HCT116 (cell line): ENCODE measurements around the gene TIMM50. TPM values are rescaled to one million over a fixed set of nuclear protein-coding genes. Genes with fewer than 3 reads are reported as not detected.

Source experiments
- ATAC-seq: fragments of 200-7000 bp; cut with Tn5 transposase; 2 replicates; pipeline ENCODE4 v1.9.1; 2020; ENCODE audit warnings: mild to moderate bottlenecking, moderate library complexity
- BruUV-seq: library from RNA; stranded (reverse); fragments of 400-500 nt; replicated peaks from 2 replicates; lab custom pipeline; 2021; lab: Mats Ljungman, UMichigan
- CTCF ChIA-PET: fragments of 300-600 bp; sonication (Branson Sonifier 250); formaldehyde crosslinking; loops from one replicate; lab custom pipeline; 2021; ENCODE audit warnings: antibody characterized with exemption; lab: Charles Lee
- POLR2A ChIA-PET: fragments of 300-600, 350-600 bp; sonication (Branson Sonifier 250); formaldehyde crosslinking; loops from one replicate; lab custom pipeline; 2021; ENCODE audit warnings: antibody characterized with exemption; lab: Charles Lee
- RAD21 ChIA-PET, 2 experiments: fragments of 300-600 bp; sonication (Branson Sonifier 250); formaldehyde crosslinking; loops; one replicate each; lab custom pipeline; 2023; ENCODE audit warnings: low total read pairs in 2 of 2; ENCODE audit not compliant: uncharacterized antibody in 2 of 2, unreplicated experiment in 2 of 2, low non-redundant PET in 1 of 2; lab: Charles Lee
- DNase-seq: peaks from one replicate; pipeline ENCODE4 v3.0.0-alpha.2; 2010; ENCODE audit warnings: low read depth, low spot score
- H2AFZ ChIP-seq: fragments of 200-600 bp; shearing (Covaris generic), sonication (generic); 2 replicates; pipeline ENCODE4 v1.6.1; 2017; ENCODE audit warnings: low read depth, mixed run types, mixed read lengths, antibody characterized with exemption, low read length; ENCODE audit not compliant: poor library complexity, severe bottlenecking
- H3K27ac ChIP-seq: 2 replicates; pipeline ENCODE4 v1.5.1; 2012; ENCODE audit warnings: low read depth, low read length
- H3K27me3 ChIP-seq: fragments of 200-600 bp; sonication (generic); 2 replicates; pipeline ENCODE4 v1.6.1; 2016; ENCODE audit warnings: mixed run types, low read length, mixed read lengths; ENCODE audit not compliant: insufficient read depth
- H3K36me3 ChIP-seq, 2 experiments: fragments of 200-500 bp in 1 of 2; fragments of 200-600 bp in 1 of 2; sonication (Bioruptor generic) in 1 of 2; sonication (generic) in 1 of 2; 2 replicates each; pipeline versions ENCODE4 v1.5.1 to v1.6.1; 2014 to 2016; ENCODE audit warnings: low read length in 2 of 2, inconsistent platforms in 1 of 2, mixed read lengths in 1 of 2, mixed run types in 1 of 2; ENCODE audit not compliant: insufficient read depth in 2 of 2, control insufficient read depth in 1 of 2
- H3K4me1 ChIP-seq, 2 experiments: fragments of 200-600 bp in 1 of 2; sonication (generic) in 1 of 2; 2 replicates each; pipeline versions ENCODE4 v1.5.1 to v1.6.1; 2012 to 2017; ENCODE audit warnings: low read length in 2 of 2, inconsistent platforms in 1 of 2, mild to moderate bottlenecking in 1 of 2, mixed read lengths in 1 of 2, mixed run types in 1 of 2, moderate library complexity in 1 of 2; ENCODE audit not compliant: insufficient read depth in 2 of 2, control insufficient read depth in 1 of 2
- H3K4me2 ChIP-seq: fragments of 200-600 bp; sonication (generic); 2 replicates; pipeline ENCODE4 v1.6.1; 2017; ENCODE audit warnings: mixed run types, low read length, mixed read lengths
- H3K4me3 ChIP-seq, 2 experiments: fragments of 200-600 bp in 1 of 2; sonication (generic) in 1 of 2; replicated peaks in 1 of 2; 2 replicates each; pipeline ENCODE4 v1.5.1; 2011 to 2016; ENCODE audit warnings: low read length in 2 of 2, control low read depth in 1 of 2, low read depth in 1 of 2, mild to moderate bottlenecking in 1 of 2, mixed read lengths in 1 of 2, mixed run types in 1 of 2
- H3K79me2 ChIP-seq: fragments of 200-600 bp; sonication (generic); 2 replicates; pipeline ENCODE4 v1.6.1; 2017; ENCODE audit warnings: mild to moderate bottlenecking, mixed run types, low read length, moderate library complexity, mixed read lengths; ENCODE audit not compliant: insufficient read depth
- H3K9ac ChIP-seq: fragments of 200-600 bp; sonication (generic); 2 replicates; pipeline ENCODE4 v1.6.1; 2016; ENCODE audit warnings: low read length, mixed read lengths
- H3K9me2 ChIP-seq: fragments of 200-600 bp; sonication (generic), shearing (Covaris generic); 2 replicates; pipeline ENCODE4 v1.6.1; 2017; ENCODE audit warnings: mixed run types, mild to moderate bottlenecking, moderate library complexity; ENCODE audit not compliant: insufficient read depth
- H3K9me3 ChIP-seq, 2 experiments: fragments of 200-500 bp in 1 of 2; fragments of 200-600 bp in 1 of 2; sonication (Bioruptor generic) in 1 of 2; sonication (generic) in 1 of 2; 2 replicates each; pipeline ENCODE4 v1.6.1; 2014 to 2017; ENCODE audit warnings: low read length in 2 of 2, mixed read lengths in 2 of 2, inconsistent platforms in 1 of 2, low read depth in 1 of 2, mild to moderate bottlenecking in 1 of 2, mixed run types in 1 of 2, moderate library complexity in 1 of 2; ENCODE audit not compliant: control insufficient read depth in 1 of 2, insufficient read depth in 1 of 2
- H4K20me1 ChIP-seq: fragments of 200-600 bp; sonication (generic), shearing (Covaris generic); 2 replicates; pipeline ENCODE4 v1.6.1; 2017; ENCODE audit warnings: mixed run types, mild to moderate bottlenecking, moderate library complexity; ENCODE audit not compliant: insufficient read depth
- CBX3 ChIP-seq: IDR thresholded peaks from 2 replicates; pipeline ENCODE4 v1.6.1; 2012; ENCODE audit warnings: low read depth
- CEBPB ChIP-seq: IDR thresholded peaks from 2 replicates; pipeline ENCODE4 v1.6.1; 2012; ENCODE audit warnings: low read depth
- ELF1 ChIP-seq: IDR thresholded peaks from 2 replicates; pipeline ENCODE4 v1.6.1; 2012; ENCODE audit warnings: low read depth, borderline replicate concordance
- EZH2phosphoT487 ChIP-seq: fragments of 200-600 bp; IDR thresholded peaks from 2 replicates; pipeline ENCODE4 v1.6.1; 2018; ENCODE audit warnings: antibody characterized with exemption, borderline replicate concordance
- FOSL1 ChIP-seq: IDR thresholded peaks from 2 replicates; pipeline ENCODE4 v1.6.1; 2012; ENCODE audit warnings: low read depth
- MAX ChIP-seq: IDR thresholded peaks from 2 replicates; pipeline ENCODE4 v1.6.1; 2012
- POLR2A ChIP-seq: IDR thresholded peaks from 2 replicates; pipeline ENCODE4 v1.7.0; 2011; ENCODE audit warnings: borderline replicate concordance; ENCODE audit not compliant: insufficient read depth, insufficient read length; ENCODE audit errors: extremely low read depth
- SIN3A ChIP-seq: IDR thresholded peaks from 2 replicates; pipeline ENCODE4 v1.6.1; 2012; ENCODE audit warnings: low read depth
- SRF ChIP-seq: IDR thresholded peaks from 2 replicates; pipeline ENCODE4 v1.6.1; 2012; ENCODE audit warnings: low read depth
- YY1 ChIP-seq: IDR thresholded peaks from 2 replicates; pipeline ENCODE4 v1.6.1; 2011; ENCODE audit warnings: low read length, low read depth, moderate library complexity, mild to moderate bottlenecking; ENCODE audit not compliant: insufficient replicate concordance; ENCODE audit errors: extremely low read depth
- intact Hi-C: fragments of 100-400 bp; cut with micrococcal nuclease; formaldehyde crosslinking; loops from 2 replicates; pipeline ENCODE4 v1.10.0; 2022
- total RNA-seq: library from RNA; stranded (reverse); gene quantifications from one replicate; pipeline ENCODE4 v1.2.1, GENCODE V29; 2021; ENCODE audit not compliant: unreplicated experiment
- TF ChIP-seq, protein P1 (sequence below), 3 experiments: fragments of 200-600 bp in 1 of 3; sonication (generic) in 1 of 3; IDR thresholded peaks in 2 of 3; conservative IDR thresholded peaks in 1 of 3; 2 replicates each; pipeline ENCODE4 v1.5.1; 2012 to 2017; ENCODE audit warnings: low read depth in 2 of 3, low read length in 2 of 3, antibody characterized with exemption in 1 of 3, borderline replicate concordance in 1 of 3, control low read depth in 1 of 3, mild to moderate bottlenecking in 1 of 3, mixed read lengths in 1 of 3, mixed run types in 1 of 3, moderate library complexity in 1 of 3; ENCODE audit not compliant: insufficient read depth in 1 of 3
- TF ChIP-seq, protein P2 (sequence below): IDR thresholded peaks from 2 replicates; pipeline ENCODE4 v1.6.1; 2012; ENCODE audit warnings: low read depth

TIMM50 gene
- total RNA-seq, 1 experiment from 2014 or later, result 111 TPM

- no peak overlapping the region for H3K4me2 ChIP-seq
- BruUV-seq, result no TSS peak
Observed at GRCh38 chr19:39515551-39516191, 35.0 kb downstream of the TIMM50 start.

More at GRCh38 chr19:39515551-39516191, 35.0 kb downstream of the TIMM50 start:
- TF ChIP-seq POLR2A (no peak), MAX (no peak), SIN3A (no peak), CEBPB (no peak), SRF (no peak), FOSL1 (no peak), ELF1 (no peak), YY1 (no peak), EZH2phosphoT487 (no peak), CBX3 (no peak)
- TF ChIP-seq, protein P1, sequence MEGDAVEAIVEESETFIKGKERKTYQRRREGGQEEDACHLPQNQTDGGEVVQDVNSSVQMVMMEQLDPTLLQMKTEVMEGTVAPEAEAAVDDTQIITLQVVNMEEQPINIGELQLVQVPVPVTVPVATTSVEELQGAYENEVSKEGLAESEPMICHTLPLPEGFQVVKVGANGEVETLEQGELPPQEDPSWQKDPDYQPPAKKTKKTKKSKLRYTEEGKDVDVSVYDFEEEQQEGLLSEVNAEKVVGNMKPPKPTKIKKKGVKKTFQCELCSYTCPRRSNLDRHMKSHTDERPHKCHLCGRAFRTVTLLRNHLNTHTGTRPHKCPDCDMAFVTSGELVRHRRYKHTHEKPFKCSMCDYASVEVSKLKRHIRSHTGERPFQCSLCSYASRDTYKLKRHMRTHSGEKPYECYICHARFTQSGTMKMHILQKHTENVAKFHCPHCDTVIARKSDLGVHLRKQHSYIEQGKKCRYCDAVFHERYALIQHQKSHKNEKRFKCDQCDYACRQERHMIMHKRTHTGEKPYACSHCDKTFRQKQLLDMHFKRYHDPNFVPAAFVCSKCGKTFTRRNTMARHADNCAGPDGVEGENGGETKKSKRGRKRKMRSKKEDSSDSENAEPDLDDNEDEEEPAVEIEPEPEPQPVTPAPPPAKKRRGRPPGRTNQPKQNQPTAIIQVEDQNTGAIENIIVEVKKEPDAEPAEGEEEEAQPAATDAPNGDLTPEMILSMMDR (IDR thresholded peaks at IDR 0.05 in 2 of 3, conservative IDR thresholded peaks at IDR 0.05 in 1 of 3; ENCODE audit: borderline replicate concordance in 1 of 3, insufficient read depth in 1 of 3, low read depth in 2 of 3, low read length in 2 of 3), result no peak
- TF ChIP-seq, protein P2, sequence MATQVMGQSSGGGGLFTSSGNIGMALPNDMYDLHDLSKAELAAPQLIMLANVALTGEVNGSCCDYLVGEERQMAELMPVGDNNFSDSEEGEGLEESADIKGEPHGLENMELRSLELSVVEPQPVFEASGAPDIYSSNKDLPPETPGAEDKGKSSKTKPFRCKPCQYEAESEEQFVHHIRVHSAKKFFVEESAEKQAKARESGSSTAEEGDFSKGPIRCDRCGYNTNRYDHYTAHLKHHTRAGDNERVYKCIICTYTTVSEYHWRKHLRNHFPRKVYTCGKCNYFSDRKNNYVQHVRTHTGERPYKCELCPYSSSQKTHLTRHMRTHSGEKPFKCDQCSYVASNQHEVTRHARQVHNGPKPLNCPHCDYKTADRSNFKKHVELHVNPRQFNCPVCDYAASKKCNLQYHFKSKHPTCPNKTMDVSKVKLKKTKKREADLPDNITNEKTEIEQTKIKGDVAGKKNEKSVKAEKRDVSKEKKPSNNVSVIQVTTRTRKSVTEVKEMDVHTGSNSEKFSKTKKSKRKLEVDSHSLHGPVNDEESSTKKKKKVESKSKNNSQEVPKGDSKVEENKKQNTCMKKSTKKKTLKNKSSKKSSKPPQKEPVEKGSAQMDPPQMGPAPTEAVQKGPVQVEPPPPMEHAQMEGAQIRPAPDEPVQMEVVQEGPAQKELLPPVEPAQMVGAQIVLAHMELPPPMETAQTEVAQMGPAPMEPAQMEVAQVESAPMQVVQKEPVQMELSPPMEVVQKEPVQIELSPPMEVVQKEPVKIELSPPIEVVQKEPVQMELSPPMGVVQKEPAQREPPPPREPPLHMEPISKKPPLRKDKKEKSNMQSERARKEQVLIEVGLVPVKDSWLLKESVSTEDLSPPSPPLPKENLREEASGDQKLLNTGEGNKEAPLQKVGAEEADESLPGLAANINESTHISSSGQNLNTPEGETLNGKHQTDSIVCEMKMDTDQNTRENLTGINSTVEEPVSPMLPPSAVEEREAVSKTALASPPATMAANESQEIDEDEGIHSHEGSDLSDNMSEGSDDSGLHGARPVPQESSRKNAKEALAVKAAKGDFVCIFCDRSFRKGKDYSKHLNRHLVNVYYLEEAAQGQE, result no peak
- no peaks in the 10 kb centered on the region for H3K36me3 ChIP-seq
- no peaks in the 10 kb centered on the region for H3K9me2 ChIP-seq
- no peak overlapping the region for H3K4me3 ChIP-seq
- H4K20me1 ChIP-seq, result no peaks in the 10 kb centered on the region
- no peak overlapping the region for H3K27ac ChIP-seq
- no peaks in the 10 kb centered on the region for H3K9me3 ChIP-seq
- H3K9ac ChIP-seq, result no peak overlapping the region
- no peak for DNase-seq
- POLR2A ChIA-PET, result no interaction called here
- H3K27me3 ChIP-seq, result no peaks in the 10 kb centered on the region
- RAD21 ChIA-PET, result no interaction called here
- no peaks in the 10 kb centered on the region for H3K79me2 ChIP-seq
- ATAC-seq, result no peak
- no peak overlapping the region for H2AFZ ChIP-seq
- no peaks in the 10 kb centered on the region for H3K4me1 ChIP-seq
- CTCF ChIA-PET, result no interaction called here
- intact Hi-C loops, result no loop called here
